ENCODE data around the gene PELO. TPM values are rescaled to one million over a fixed set of nuclear protein-coding genes. Genes with fewer than 3 reads are reported as not detected.

The PELO gene
- total RNA-seq, 2 experiments from 2014 or later, result 4.3 to 4.5 TPM

- intact Hi-C loops (cut with DNase I, micrococcal nuclease), result no loop called here
- ChIA-PET POLR2A (interaction anchor here (1.5 kb wide), 1 partner anchor 15 kb away, joined by 6 read pairs; no protein-coding TSS in a partner anchor), CTCF (no interaction called here)
- Mint-ChIP-seq H3K27me3 (no peaks in the 10 kb centered on the region), H3K4me3 (no peak overlapping the region), H3K4me1 (ENCODE audit: low read depth) (no peaks in the 10 kb centered on the region), H3K36me3 (ENCODE audit: low read depth) (no peaks in the 10 kb centered on the region), H3K27ac (no peak overlapping the region), H3K9me3 (no peaks in the 10 kb centered on the region)
- Histone ChIP-seq H3K27me3 (ENCODE audit: control insufficient read depth in 1 of 2, insufficient read depth in 2 of 2, low read length in 2 of 2) (no peaks in the 10 kb centered on the region), H3K36me3 (ENCODE audit: insufficient read depth, low read length) (no peaks in the 10 kb centered on the region), H3K27ac (ENCODE audit: low read depth in 1 of 2, low read length in 2 of 2) (no peak overlapping the region), H3K4me3 (ENCODE audit: low read length) (no peak overlapping the region), H3K9me3 (ENCODE audit: control insufficient read depth in 1 of 2, insufficient read depth in 1 of 2, low read length in 2 of 2) (no peaks in the 10 kb centered on the region), H3K4me1 (ENCODE audit: insufficient read depth, low read length) (no peaks in the 10 kb centered on the region)
- ATAC-seq (ENCODE audit: poor library complexity) (no peak), DNase-seq (no peak)
- no peak for TF ChIP-seq CTCF (IDR thresholded peaks at IDR 0.05)
These were observed 29.7 kb upstream of the PELO start for GRCh38 chr5:52758014-52758413.

- Mint-ChIP-seq H3K27ac (no peak overlapping the region), H3K9me3 (no peaks in the 10 kb centered on the region), H3K4me3 (no peak overlapping the region), H3K27me3 (no peaks in the 10 kb centered on the region), H3K36me3 (ENCODE audit: low read depth) (no peaks in the 10 kb centered on the region), H3K4me1 (ENCODE audit: low read depth) (no peaks in the 10 kb centered on the region)
- Histone ChIP-seq H3K4me3 (ENCODE audit: low read length) (no peak overlapping the region), H3K36me3 (ENCODE audit: insufficient read depth, low read length) (no peaks in the 10 kb centered on the region), H3K27ac (ENCODE audit: low read depth in 1 of 2, low read length in 2 of 2) (no peak overlapping the region), H3K4me1 (ENCODE audit: insufficient read depth, low read length) (no peaks in the 10 kb centered on the region), H3K9me3 (ENCODE audit: control insufficient read depth in 1 of 2, insufficient read depth in 1 of 2, low read length in 2 of 2) (no peaks in the 10 kb centered on the region), H3K27me3 (ENCODE audit: control insufficient read depth in 1 of 2, insufficient read depth in 2 of 2, low read length in 2 of 2) (no peaks in the 10 kb centered on the region)
- intact Hi-C loops (cut with DNase I, micrococcal nuclease), result no loop called here
- no peak for TF ChIP-seq CTCF (IDR thresholded peaks at IDR 0.05)
- DNase-seq (no peak), ATAC-seq (ENCODE audit: poor library complexity) (no peak)
- ChIA-PET POLR2A (no interaction called here), CTCF (interaction anchor here (1.4 kb wide), 1 partner anchor 9 kb away, joined by 3 read pairs; no protein-coding TSS in a partner anchor)
These were observed 28.4 kb upstream of the PELO start for GRCh38 chr5:52759331-52759730.

- CTCF ChIA-PET, result no interaction called here
- H3K27ac ChIP-seq (ENCODE audit: low read depth in 1 of 2, low read length in 2 of 2), result no peak overlapping the region
- H3K4me1 ChIP-seq (ENCODE audit: insufficient read depth, low read length), result no peaks in the 10 kb centered on the region
- H3K9me3 ChIP-seq (ENCODE audit: control insufficient read depth in 1 of 2, insufficient read depth in 1 of 2, low read length in 2 of 2), result no peaks in the 10 kb centered on the region
- intact Hi-C loops (cut with DNase I, micrococcal nuclease), result no loop called here
- no peaks in the 10 kb centered on the region for H3K9me3 Mint-ChIP-seq
- no peaks in the 10 kb centered on the region for H3K27me3 ChIP-seq (ENCODE audit: control insufficient read depth in 1 of 2, insufficient read depth in 2 of 2, low read length in 2 of 2)
- DNase-seq (no peak), ATAC-seq (ENCODE audit: poor library complexity) (no peak)
- H3K36me3 ChIP-seq (ENCODE audit: insufficient read depth, low read length), result no peaks in the 10 kb centered on the region
- H3K27ac Mint-ChIP-seq, result no peak overlapping the region
- no peaks in the 10 kb centered on the region for H3K27me3 Mint-ChIP-seq
- no peak overlapping the region for H3K4me3 ChIP-seq (ENCODE audit: low read length)
- no peak overlapping the region for H3K4me3 Mint-ChIP-seq
- H3K4me1 Mint-ChIP-seq (ENCODE audit: low read depth), result no peaks in the 10 kb centered on the region
- H3K36me3 Mint-ChIP-seq (ENCODE audit: low read depth), result no peaks in the 10 kb centered on the region
- no peak for TF ChIP-seq CTCF (IDR thresholded peaks at IDR 0.05)
- POLR2A ChIA-PET, result no interaction called here
These were observed 26.9 kb upstream of the PELO start for GRCh38 chr5:52760695-52761366.
